Measurements from ENCODE around the gene CHTOP.
"Not testable (repeated sequence)": the region's sequence is repeated elsewhere in the genome, so short reads cannot be mapped to it uniquely, and the experiment has no call there.

CHTOP gene

DNA sequence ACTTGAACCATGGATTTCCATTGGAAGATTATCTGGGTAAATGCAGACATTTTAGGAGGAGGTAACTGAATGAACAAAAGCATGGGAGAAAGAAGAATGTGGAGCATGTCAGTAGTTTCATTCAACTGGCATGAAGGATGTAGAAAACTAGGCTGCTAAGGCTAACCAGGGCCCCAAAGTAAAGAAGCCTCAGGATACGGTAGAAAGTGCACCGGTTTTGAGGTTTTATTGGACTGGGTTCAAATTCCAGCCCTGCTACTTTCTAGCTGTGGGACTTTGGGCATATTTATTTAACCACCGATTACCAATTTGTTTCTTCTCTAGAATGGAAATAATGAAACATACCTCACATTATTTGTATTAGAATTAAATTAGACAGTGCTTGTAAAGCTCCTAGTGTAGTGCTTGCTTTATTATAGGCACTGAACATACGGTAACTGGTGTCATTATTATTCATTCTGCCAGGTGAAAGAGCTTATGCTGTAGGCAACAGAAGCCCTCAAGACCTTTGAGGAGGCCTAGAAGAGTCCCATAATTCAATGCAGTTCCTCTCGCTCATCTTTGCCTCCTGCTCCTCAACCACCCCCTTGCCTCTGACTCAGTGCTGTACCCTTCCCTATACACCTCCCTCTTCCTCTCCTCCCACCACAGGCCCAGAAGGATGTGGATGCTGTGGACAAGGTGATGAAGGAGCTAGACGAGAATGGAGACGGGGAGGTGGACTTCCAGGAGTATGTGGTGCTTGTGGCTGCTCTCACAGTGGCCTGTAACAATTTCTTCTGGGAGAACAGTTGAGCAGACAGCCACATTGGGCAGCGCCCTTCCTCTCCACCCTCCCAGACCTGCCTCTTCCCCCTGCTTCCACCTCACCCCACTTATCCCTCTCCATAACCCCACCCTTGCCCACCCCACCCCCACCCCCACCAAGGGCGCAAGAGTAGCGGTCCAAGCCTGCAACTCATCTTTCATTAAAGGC is 2.5 kb upstream of the CHTOP start:
- Histone ChIP-seq H3K4me3 (no peak overlapping the region), H3K27ac (peak overlapping the region; percentile 16 to 92 (median 84); a peak in 12 of 22 replicates)

DNA sequence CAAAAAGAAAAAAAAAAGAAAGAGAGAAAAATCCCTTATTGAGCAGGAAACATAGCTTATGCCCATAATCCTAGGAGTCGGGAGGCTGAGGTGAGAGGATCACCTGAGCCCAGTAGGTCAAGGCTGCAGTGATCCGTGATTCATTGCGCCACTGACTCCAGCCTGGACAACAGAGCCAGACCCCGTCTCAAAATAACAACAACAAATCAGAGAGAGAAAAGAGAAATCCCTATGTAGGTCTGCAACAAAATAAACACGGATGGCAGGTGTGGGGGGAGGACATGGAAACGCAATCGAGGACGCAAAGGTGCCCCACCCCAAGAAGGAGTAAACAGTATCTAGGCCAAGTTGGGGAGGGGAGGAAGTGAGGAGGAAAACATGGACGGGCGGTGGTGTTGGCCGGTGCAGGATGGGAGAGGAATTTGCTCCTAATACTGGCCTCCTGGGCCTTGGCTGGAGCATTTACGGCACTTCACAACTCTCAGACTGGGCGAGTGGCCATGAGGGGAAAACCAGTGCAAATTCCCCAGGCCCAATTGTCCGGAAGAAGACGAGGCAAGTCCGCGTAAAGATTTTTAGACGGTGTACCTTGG is 609 bp upstream of the CHTOP start:
- Histone ChIP-seq H3K9ac (peak overlapping the region in 3 of 11 experiments; percentile 98 to 100 (median 99); a peak in 4 of 22 replicates), H3K9me3 (replicated peaks in 1 of 11) (peaks cover 0 to 14% (median 3%) of the 10 kb centered on the region in 11 experiments; a peak in 6 of 22 replicates), H3K27ac (peak overlapping the region in 10 of 11 experiments; percentile 98 to 100 (median 99); a peak in 17 of 22 replicates)

More for the DNA sequence above, 2.5 kb upstream of the CHTOP start:
- TF ChIP-seq Cebpa-rat (IDR thresholded peaks at IDR 0.05) = no peak
- H4K20me1 ChIP-seq = peaks cover 0 to 15% (median 0%) of the 10 kb centered on the region in 11 experiments; a peak in 8 of 22 replicates
- peak overlapping the region; percentile 20 to 100 (median 97); a peak in 17 of 22 replicates for H3K4me2 ChIP-seq
- H3K4me1 ChIP-seq = peaks cover 78 to 86% (median 83%) of the 10 kb centered on the region in 10 experiments
- no peaks in the 10 kb centered on the region for H3K27me3 ChIP-seq
- peak overlapping the region in 1 of 11 experiments; percentile 74; a peak in 2 of 22 replicates for H3K9ac ChIP-seq
- H3K36me3 ChIP-seq = peaks cover 9 to 33% (median 14%) of the 10 kb centered on the region in 11 experiments
- peaks cover 0 to 14% (median 3%) of the 10 kb centered on the region in 11 experiments; a peak in 6 of 22 replicates for H3K9me3 ChIP-seq (replicated peaks in 1 of 11)

DNA sequence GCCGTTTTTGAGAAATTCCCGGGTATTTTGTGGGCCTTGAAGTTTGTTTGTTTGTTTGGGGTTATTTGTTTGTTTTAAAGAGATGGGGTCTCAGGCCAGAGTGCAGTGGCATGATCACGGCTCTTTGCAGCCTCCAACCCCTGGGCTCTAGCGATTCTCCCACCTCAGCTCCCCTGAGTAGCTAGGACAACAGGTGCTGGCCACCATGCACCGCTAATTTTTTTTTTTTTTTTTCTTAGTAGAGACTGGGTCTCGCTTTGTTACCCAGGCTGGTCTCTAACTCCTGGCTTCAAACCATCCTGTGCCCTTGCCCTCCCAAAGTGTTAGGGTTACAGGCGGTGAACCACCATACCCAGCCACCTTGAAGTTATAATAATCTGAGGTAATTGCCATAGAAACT is 2.0 kb downstream of the CHTOP start:
- Histone ChIP-seq H3K9ac (peak overlapping the region; percentile 98 to 100 (median 99); a peak in 17 of 22 replicates), H3K27me3 (no peaks in the 10 kb centered on the region), H3K4me3 (peak overlapping the region; percentile 71 to 85 (median 80); a peak in 18 of 20 replicates), H3K9me3 (replicated peaks in 1 of 11) (peaks cover 0 to 14% (median 3%) of the 10 kb centered on the region in 11 experiments; a peak in 6 of 22 replicates), H3K4me2 (peak overlapping the region; percentile 76 to 96 (median 91)), H4K20me1 (peaks cover 0 to 21% (median 7%) of the 10 kb centered on the region in 11 experiments; a peak in 9 of 22 replicates), H3K36me3 (peaks cover 54 to 74% (median 59%) of the 10 kb centered on the region in 11 experiments), H3K4me1 (peaks cover 46 to 53% (median 51%) of the 10 kb centered on the region in 10 experiments), H3K27ac (peak overlapping the region in 10 of 11 experiments; percentile 98 to 100 (median 99); a peak in 13 of 22 replicates)
- no peak for TF ChIP-seq Cebpa-rat (IDR thresholded peaks at IDR 0.05)

More for the DNA sequence above, 609 bp upstream of the CHTOP start:
- peaks cover 72 to 80% (median 77%) of the 10 kb centered on the region in 10 experiments for H3K4me1 ChIP-seq
- peak overlapping the region in 9 of 10 experiments; percentile 73 to 85 (median 81); a peak in 15 of 20 replicates for H3K4me3 ChIP-seq
- no peaks in the 10 kb centered on the region for H3K27me3 ChIP-seq
- H3K36me3 ChIP-seq = peaks cover 28 to 52% (median 33%) of the 10 kb centered on the region in 11 experiments
- TF ChIP-seq Cebpa-rat (IDR thresholded peaks at IDR 0.05) = no peak
- peaks cover 0 to 17% (median 0%) of the 10 kb centered on the region in 11 experiments; a peak in 8 of 22 replicates for H4K20me1 ChIP-seq
- H3K4me2 ChIP-seq = peak overlapping the region; percentile 21 to 93 (median 48); a peak in 21 of 22 replicates

DNA sequence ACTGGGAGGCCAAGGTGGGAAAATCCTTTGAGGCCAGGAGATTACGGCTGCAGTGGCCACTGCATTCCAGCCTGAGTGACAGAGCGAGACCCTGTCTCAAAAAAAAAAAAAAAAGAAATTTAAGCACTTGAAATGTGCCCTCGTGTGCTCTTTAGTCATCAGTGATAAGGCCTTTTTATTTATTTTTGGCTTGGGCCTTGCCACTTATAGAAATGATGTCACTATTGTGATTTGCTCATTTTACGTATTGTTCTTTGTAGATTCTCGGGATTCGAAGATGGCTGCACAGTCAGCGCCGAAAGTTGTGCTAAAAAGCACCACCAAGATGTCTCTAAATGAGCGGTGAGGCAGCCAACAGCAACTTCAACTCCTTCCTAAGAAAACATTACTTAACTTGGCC is 2.4 kb downstream of the CHTOP start:
- Histone ChIP-seq H3K9me3 (replicated peaks in 1 of 11) (peaks cover 0 to 14% (median 3%) of the 10 kb centered on the region in 11 experiments; a peak in 6 of 22 replicates), H3K9ac (peak overlapping the region in 4 of 11 experiments; percentile 98 to 99 (median 99); a peak in 5 of 22 replicates), H3K4me2 (peak overlapping the region; percentile 76 to 96 (median 91)), H3K36me3 (peaks cover 59 to 79% (median 64%) of the 10 kb centered on the region in 11 experiments), H3K27me3 (no peaks in the 10 kb centered on the region), H4K20me1 (peaks cover 0 to 25% (median 7%) of the 10 kb centered on the region in 11 experiments; a peak in 9 of 22 replicates), H3K4me1 (peaks cover 44 to 52% (median 47%) of the 10 kb centered on the region in 10 experiments), H3K4me3 (peak overlapping the region in 6 of 10 experiments; percentile 78 to 85 (median 84); a peak in 9 of 20 replicates), H3K27ac (peak overlapping the region in 4 of 11 experiments; percentile 99 to 100 (median 100); a peak in 4 of 22 replicates)
- no peak for TF ChIP-seq Cebpa-rat (IDR thresholded peaks at IDR 0.05)

DNA sequence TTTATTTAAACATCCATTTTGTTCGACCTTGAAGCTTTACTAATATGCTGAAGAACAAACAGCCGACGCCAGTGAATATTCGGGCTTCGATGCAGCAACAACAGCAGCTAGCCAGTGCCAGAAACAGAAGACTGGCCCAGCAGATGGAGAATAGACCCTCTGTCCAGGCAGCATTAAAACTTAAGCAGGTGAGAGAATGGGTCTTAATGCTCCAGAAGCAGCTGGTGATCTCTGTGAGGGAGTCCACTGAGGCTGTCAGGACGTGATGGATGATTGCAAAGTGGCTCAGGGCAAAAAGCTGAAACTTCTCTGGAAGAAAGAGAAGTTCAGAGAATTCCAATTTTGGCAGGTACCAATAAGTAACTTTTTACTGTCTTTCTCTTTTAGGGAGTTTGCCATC is 4.4 kb downstream of the CHTOP start:
- TF ChIP-seq Cebpa-rat (IDR thresholded peaks at IDR 0.05) = no peak
- H3K4me3 ChIP-seq = no peak overlapping the region
- peaks cover 76 to 86% (median 82%) of the 10 kb centered on the region in 11 experiments for H3K36me3 ChIP-seq

DNA sequence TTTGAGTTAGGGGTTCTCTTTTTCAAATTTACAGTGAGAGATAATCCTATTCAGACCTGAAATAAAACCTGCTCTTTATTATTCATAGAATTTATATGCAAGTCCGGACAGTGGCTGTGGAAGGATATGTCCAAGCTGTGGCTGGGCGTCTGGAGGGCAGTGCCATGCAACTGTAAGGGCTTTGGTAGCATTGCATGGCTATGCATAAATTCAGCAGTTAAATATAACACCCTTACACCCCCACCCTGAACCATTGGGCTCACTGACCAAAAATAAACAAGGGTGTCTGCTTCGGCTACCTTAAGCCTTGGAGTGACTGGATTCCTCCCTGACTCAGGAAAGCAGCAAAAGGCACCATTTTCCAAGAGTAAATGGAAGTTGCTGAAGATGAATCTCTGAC is 5.4 kb downstream of the CHTOP start:
- Histone ChIP-seq H3K27ac (no peak overlapping the region), H3K27me3 (no peaks in the 10 kb centered on the region), H4K20me1 (peaks cover 0 to 34% (median 14%) of the 10 kb centered on the region in 11 experiments; a peak in 9 of 22 replicates), H3K4me1 (peaks cover 27 to 59% (median 37%) of the 10 kb centered on the region in 10 experiments), H3K9ac (no peak overlapping the region), H3K4me3 (no peak overlapping the region), H3K9me3 (replicated peaks in 1 of 11) (no peaks in the 10 kb centered on the region), H3K4me2 (no peak overlapping the region), H3K36me3 (peaks cover 86 to 94% (median 92%) of the 10 kb centered on the region in 11 experiments)
- TF ChIP-seq Cebpa-rat (IDR thresholded peaks at IDR 0.05) = no peak

More for the DNA sequence above, 4.4 kb downstream of the CHTOP start:
- H3K27ac ChIP-seq = no peak overlapping the region
- peaks cover 0 to 4% (median 0%) of the 10 kb centered on the region in 11 experiments; a peak in 4 of 22 replicates for H3K9me3 ChIP-seq (replicated peaks in 1 of 11)
- no peaks in the 10 kb centered on the region for H3K27me3 ChIP-seq
- H3K4me1 ChIP-seq = peaks cover 29 to 52% (median 33%) of the 10 kb centered on the region in 10 experiments
- H3K9ac ChIP-seq = no peak overlapping the region
- peaks cover 0 to 34% (median 14%) of the 10 kb centered on the region in 11 experiments; a peak in 9 of 22 replicates for H4K20me1 ChIP-seq
- no peak overlapping the region for H3K4me2 ChIP-seq

DNA sequence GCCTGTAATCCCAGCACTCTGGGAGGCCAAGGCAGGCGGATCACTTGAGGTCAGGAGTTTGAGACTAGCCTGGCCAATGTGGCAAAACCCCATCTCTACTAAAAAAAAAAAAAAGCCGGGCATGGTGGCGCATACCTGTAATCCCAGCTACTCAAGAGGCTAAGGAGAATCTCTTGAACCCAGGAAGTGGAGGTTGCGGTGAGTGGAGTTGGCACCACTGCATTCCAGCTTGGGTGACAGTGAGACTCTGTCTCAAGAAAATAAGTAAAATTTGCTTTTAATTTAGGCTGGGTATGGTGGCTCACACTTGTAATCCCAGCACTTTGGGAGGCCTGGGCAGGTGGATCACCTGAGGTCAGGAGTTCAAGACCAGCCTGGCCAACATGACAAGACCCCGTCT is 6.3 kb downstream of the CHTOP start:
- not testable (repeated sequence) for H3K4me2 ChIP-seq; H3K27me3 ChIP-seq; H3K9ac ChIP-seq; H3K9me3 ChIP-seq (replicated peaks in 1 of 11); H3K4me3 ChIP-seq; H3K27ac ChIP-seq
- Histone ChIP-seq H4K20me1 (peaks cover 0 to 31% (median 14%) of the 10 kb centered on the region in 11 experiments; a peak in 8 of 22 replicates), H3K36me3 (peaks cover 95 to 100% (median 100%) of the 10 kb centered on the region in 11 experiments), H3K4me1 (peaks cover 31 to 65% (median 38%) of the 10 kb centered on the region in 10 experiments)

DNA sequence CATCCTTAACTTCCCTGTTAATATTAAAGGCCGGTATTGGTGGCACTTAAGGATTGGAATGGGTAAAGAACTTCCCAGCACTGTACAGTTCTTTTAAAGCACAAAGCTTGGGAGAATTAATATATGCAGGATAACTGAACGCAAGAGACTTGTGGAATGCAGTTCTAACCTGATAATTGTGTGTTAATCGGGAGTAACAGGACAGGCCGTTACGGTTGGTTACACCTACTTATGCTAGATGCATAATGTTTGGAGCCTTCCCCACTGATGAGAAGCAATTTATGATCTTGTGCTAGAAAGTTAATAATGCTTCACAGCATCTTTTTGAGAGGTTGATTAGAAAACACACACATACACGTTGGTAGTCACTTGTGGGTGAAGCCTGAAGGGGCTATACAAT is 7.0 kb downstream of the CHTOP start:
- no peak overlapping the region for H3K4me3 ChIP-seq
- H3K9me3 ChIP-seq (replicated peaks in 1 of 11) = no peaks in the 10 kb centered on the region
- TF ChIP-seq Cebpa-rat (IDR thresholded peaks at IDR 0.05) = no peak
- H3K27me3 ChIP-seq = no peaks in the 10 kb centered on the region
- 0 out of 22 replicates have a peak overlapping the region, but pooled peaks of 1 of the 11 experiments have one; percentile 22 for H3K9ac ChIP-seq
- no peak overlapping the region for H3K4me2 ChIP-seq
- H3K4me1 ChIP-seq = peaks cover 27 to 65% (median 35%) of the 10 kb centered on the region in 10 experiments
- peaks cover 100% of the 10 kb centered on the region in 11 experiments for H3K36me3 ChIP-seq
- H3K27ac ChIP-seq = no peak overlapping the region
- peaks cover 0 to 28% (median 12%) of the 10 kb centered on the region in 11 experiments; a peak in 8 of 22 replicates for H4K20me1 ChIP-seq

All from BLaER1 treated with 17β-estradiol and CSF1 and Interleukin-3, amounts not matched to agents 10 nM and 100 nM (cell line).